Left ventricle myocardium inferior (tissue), 1 donor: ENCODE results near the gene KRTAP9-6. TPM values are rescaled to one million over a fixed set of nuclear protein-coding genes. Genes with fewer than 3 reads are reported as not detected.
"Not testable (repeated sequence)": the region's sequence is repeated elsewhere in the genome, so short reads cannot be mapped to it uniquely, and the experiment has no call there.

ENCODE experiments used
- DNase-seq: peaks from one replicate; pipeline ENCODE4 v3.0.0-alpha.2; 2020
- H3K27ac ChIP-seq: fragments of 200-600 bp; replicated peaks from 2 replicates; pipeline ENCODE4 v1.8.0; 2021
- H3K27me3 ChIP-seq: fragments of 200-600 bp; 2 replicates; pipeline ENCODE4 v1.8.0; 2021; ENCODE audit warnings: low read depth
- H3K36me3 ChIP-seq: fragments of 200-600 bp; 2 replicates; pipeline ENCODE4 v1.8.0; 2021
- H3K4me1 ChIP-seq: fragments of 200-600 bp; 2 replicates; pipeline ENCODE4 v1.8.0; 2021
- H3K4me3 ChIP-seq: fragments of 200-600 bp; 2 replicates; pipeline ENCODE4 v1.8.0; 2021; ENCODE audit warnings: mild to moderate bottlenecking, moderate library complexity
- H3K9me3 ChIP-seq: fragments of 200-600 bp; replicated peaks from 2 replicates; pipeline ENCODE4 v1.8.0; 2021
- intact Hi-C: fragments of 100-400 bp; cut with micrococcal nuclease; formaldehyde crosslinking; loops from one replicate; pipeline ENCODE4 v1.11.0; 2022
- total RNA-seq: library from RNA; stranded (reverse); fragmentation: NEBNext Ultra II Directional; extraction: Animal tissue kit (Norgen Biotek cat#: 25700); gene quantifications from one replicate; pipeline ENCODE4 v1.2.1, GENCODE V29; 2021
- TF ChIP-seq, protein P1 (sequence below): fragments of 200-600 bp; IDR thresholded peaks from 2 replicates; pipeline ENCODE4 v1.8.0; 2021; ENCODE audit warnings: antibody characterized with exemption, mild to moderate bottlenecking, borderline replicate concordance
- donor health status: DM: no; HTN: yes; CAD: no; lungs with severe emphysema.

KRTAP9-6 gene
- total RNA-seq, 1 donor from 2014 or later: not detected

GRCh38 chr17:41231731-41232130, 33.4 kb upstream of the KRTAP9-6 start:
- Histone ChIP-seq H3K4me1 (no peaks in the 10 kb centered on the region), H3K27ac (no peak overlapping the region), H3K4me3 (no peak overlapping the region), H3K27me3 (peaks cover 66% of the 10 kb centered on the region), H3K36me3 (no peaks in the 10 kb centered on the region), H3K9me3 (no peaks in the 10 kb centered on the region)
- DNase-seq: no peak
- TF ChIP-seq, protein P1, sequence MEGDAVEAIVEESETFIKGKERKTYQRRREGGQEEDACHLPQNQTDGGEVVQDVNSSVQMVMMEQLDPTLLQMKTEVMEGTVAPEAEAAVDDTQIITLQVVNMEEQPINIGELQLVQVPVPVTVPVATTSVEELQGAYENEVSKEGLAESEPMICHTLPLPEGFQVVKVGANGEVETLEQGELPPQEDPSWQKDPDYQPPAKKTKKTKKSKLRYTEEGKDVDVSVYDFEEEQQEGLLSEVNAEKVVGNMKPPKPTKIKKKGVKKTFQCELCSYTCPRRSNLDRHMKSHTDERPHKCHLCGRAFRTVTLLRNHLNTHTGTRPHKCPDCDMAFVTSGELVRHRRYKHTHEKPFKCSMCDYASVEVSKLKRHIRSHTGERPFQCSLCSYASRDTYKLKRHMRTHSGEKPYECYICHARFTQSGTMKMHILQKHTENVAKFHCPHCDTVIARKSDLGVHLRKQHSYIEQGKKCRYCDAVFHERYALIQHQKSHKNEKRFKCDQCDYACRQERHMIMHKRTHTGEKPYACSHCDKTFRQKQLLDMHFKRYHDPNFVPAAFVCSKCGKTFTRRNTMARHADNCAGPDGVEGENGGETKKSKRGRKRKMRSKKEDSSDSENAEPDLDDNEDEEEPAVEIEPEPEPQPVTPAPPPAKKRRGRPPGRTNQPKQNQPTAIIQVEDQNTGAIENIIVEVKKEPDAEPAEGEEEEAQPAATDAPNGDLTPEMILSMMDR: no peak
- intact Hi-C loops: no loop called here

GRCh38 chr17:41232399-41233105, 32.6 kb upstream of the KRTAP9-6 start, which contains the start of gene KRTAP9-3:
TSS of gene KRTAP9-3 (plus strand) at chr17:41232449. CDS start at chr17:41232502, 53 bp downstream.
- intact Hi-C loops, H3K4me3 ChIP-seq, H3K27ac ChIP-seq, H3K4me1 ChIP-seq, H3K36me3 ChIP-seq, H3K9me3 ChIP-seq, DNase-seq: not testable (repeated sequence)
- peaks cover 65% of the 10 kb centered on the region for H3K27me3 ChIP-seq

GRCh38 chr17:41237116-41237515, 28.1 kb upstream of the KRTAP9-6 start:
- H3K9me3 ChIP-seq, intact Hi-C loops: not testable (repeated sequence)

GRCh38 chr17:41237949-41238437, 27.2 kb upstream of the KRTAP9-6 start, which contains the start of gene KRTAP9-8:
TSS of gene KRTAP9-8 (plus strand) at chr17:41237999. CDS start at chr17:41238052, 53 bp downstream.
- intact Hi-C loops, H3K36me3 ChIP-seq, H3K4me1 ChIP-seq, H3K27ac ChIP-seq, H3K9me3 ChIP-seq, DNase-seq, H3K4me3 ChIP-seq: not testable (repeated sequence)
- peaks cover 40% of the 10 kb centered on the region for H3K27me3 ChIP-seq

More at GRCh38 chr17:41237116-41237515, 28.1 kb upstream of the KRTAP9-6 start:
- H3K36me3 ChIP-seq, H3K4me1 ChIP-seq, H3K27ac ChIP-seq, DNase-seq, H3K4me3 ChIP-seq: not testable (repeated sequence)
- H3K27me3 ChIP-seq: peaks cover 48% of the 10 kb centered on the region

DNA sequence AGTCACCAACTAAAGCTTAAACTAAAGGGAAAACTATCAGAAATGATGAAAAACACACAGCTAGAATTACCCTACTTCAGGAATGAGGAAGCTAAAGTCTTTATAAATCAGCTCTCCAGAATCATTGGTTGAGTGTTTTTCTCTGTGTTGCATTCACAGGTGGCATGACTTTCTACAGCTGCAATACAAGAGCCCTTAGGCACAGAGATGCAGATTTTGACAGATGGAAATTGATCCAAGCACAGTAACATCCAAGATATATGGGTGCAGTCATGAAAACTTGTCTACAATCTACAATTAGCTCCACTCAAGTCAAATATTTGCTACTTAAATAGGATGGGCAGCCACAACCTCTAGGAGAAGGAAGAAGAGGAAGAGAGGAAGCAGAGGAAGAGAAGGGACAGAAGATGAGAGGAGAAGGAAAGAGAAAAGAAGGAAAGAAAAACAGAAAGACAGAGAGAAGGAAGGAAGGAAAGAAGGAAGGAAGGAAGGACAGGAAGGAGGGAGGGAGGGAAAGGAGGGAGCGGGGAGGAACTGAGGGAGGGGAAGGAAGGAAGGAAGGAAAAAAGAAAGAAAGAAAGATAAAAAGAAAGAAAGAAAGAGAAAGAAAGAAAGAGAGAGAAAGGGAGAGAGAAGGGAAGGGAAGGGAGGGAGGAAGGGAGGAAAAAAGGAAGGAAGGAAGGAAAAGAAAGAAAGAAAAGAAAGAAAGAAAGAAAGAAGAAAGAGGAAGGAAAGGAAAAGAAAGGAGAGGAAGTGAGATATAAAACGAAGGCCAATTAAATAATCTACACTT, 18.0 kb upstream of the KRTAP9-6 start:
- intact Hi-C loops, H3K4me1 ChIP-seq, H3K36me3 ChIP-seq, H3K27ac ChIP-seq, DNase-seq, H3K4me3 ChIP-seq, H3K9me3 ChIP-seq: not testable (repeated sequence)
- peaks cover 34% of the 10 kb centered on the region for H3K27me3 ChIP-seq

DNA sequence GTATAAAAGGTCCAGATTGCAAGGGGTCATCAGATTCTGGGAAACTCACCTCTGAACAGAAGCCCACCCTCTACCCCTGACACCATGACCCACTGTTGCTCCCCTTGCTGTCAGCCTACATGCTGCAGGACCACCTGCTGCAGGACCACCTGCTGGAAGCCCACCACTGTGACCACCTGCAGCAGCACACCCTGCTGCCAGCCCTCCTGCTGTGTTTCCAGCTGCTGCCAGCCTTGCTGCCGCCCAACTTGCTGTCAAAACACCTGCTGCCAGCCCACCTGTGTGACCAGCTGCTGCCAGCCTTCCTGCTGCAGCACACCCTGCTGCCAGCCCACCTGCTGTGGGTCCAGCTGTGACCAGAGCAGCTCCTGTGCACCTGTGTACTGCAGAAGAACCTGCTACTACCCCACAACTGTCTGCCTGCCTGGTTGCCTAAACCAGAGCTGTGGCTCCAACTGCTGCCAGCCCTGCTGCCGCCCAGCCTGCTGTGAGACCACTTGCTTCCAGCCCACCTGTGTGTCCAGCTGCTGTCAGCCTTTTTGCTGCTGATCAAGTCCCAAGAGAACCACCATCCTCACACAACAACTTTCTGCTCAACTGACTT, 15.4 kb upstream of the KRTAP9-6 start, which contains the start of gene KRTAP9-4:
Gene KRTAP9-4, plus strand, starts transcription at position 51 of the 604 bp plus-strand sequence. Its CDS starts 34 bp downstream, at position 85.
- peaks cover 59% of the 10 kb centered on the region for H3K27me3 ChIP-seq
- H3K4me1 ChIP-seq, H3K4me3 ChIP-seq, H3K36me3 ChIP-seq, intact Hi-C loops, H3K27ac ChIP-seq, DNase-seq, H3K9me3 ChIP-seq: not testable (repeated sequence)

DNA sequence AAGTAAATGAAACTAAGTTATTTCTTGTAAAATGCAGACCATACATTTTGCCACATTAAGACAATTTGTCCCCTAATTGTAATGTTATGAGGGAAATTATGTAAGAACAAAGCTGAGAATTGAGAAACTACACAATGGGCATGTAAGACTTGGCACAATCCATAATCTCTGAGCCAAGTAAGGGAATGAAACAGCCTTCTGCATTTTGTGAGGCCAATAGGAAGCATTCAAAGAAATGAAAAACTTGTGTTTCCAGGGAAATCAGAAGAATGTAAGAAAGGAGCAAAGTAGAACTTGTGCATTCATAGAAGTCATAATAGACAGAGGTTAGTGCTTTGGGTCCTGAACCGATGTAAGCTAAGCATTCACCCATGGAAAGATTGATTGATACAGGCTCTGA, 13.9 kb upstream of the KRTAP9-6 start:
- intact Hi-C loops: no loop called here
- TF ChIP-seq, protein P1: no peak
- no peaks in the 10 kb centered on the region for H3K36me3 ChIP-seq

More for the DNA sequence above, 13.9 kb upstream of the KRTAP9-6 start:
- Histone ChIP-seq H3K27ac (no peak overlapping the region), H3K4me1 (no peaks in the 10 kb centered on the region), H3K4me3 (no peak overlapping the region), H3K9me3 (no peaks in the 10 kb centered on the region), H3K27me3 (peaks cover 69% of the 10 kb centered on the region)
- DNase-seq: no peak
